PC-9 (cell line): ENCODE data around the gene ZNF93. TPM values are rescaled to one million over a fixed set of nuclear protein-coding genes. Genes with fewer than 3 reads are reported as not detected.
"Not testable (repeated sequence)": the region's sequence is repeated elsewhere in the genome, so short reads cannot be mapped to it uniquely, and the experiment has no call there.

Source experiments
- BruUV-seq: library from RNA; stranded (reverse); fragments of 400-500 nt; replicated peaks from 2 replicates; lab custom pipeline; 2021; lab: Mats Ljungman, UMichigan
- CTCF ChIA-PET: fragments of 300-600 bp; sonication (Branson Sonifier 250); formaldehyde crosslinking; loops from one replicate; lab custom pipeline; 2022; ENCODE audit warnings: antibody characterized with exemption; lab: Charles Lee
- POLR2A ChIA-PET: fragments of 300-600 bp; sonication (Branson Sonifier 250); formaldehyde crosslinking; loops from one replicate; lab custom pipeline; 2022; ENCODE audit warnings: antibody characterized with exemption; ENCODE audit not compliant: unreplicated experiment; lab: Charles Lee
- DNase-seq, 2 experiments: peaks; one replicate each; pipeline versions ENCODE4 v3.0.0 to v3.0.0-alpha.2; 2015 to 2022; ENCODE audit warnings: mixed read lengths in 1 of 2
- H2AFZ ChIP-seq: fragments of 200-600 bp; sonication (generic); 2 replicates; pipeline ENCODE4 v1.8.1; 2017; ENCODE audit warnings: antibody characterized with exemption
- H3F3A ChIP-seq: fragments of 200-600 bp; sonication (generic); 2 replicates; pipeline ENCODE4 v1.8.1; 2017; ENCODE audit warnings: antibody characterized with exemption, mild to moderate bottlenecking, low read depth; ENCODE audit not compliant: insufficient read depth
- H3K27ac ChIP-seq: fragments of 200-600 bp; sonication (generic); 2 replicates; pipeline ENCODE4 v1.6.1; 2016; ENCODE audit warnings: mixed run types
- H3K27me3 ChIP-seq: fragments of 200-600 bp; sonication (generic); 2 replicates; pipeline ENCODE4 v1.6.1; 2016; ENCODE audit warnings: low read depth, mixed run types; ENCODE audit not compliant: insufficient read depth
- H3K36me3 ChIP-seq: fragments of 200-600 bp; sonication (generic); 2 replicates; pipeline ENCODE4 v1.6.1; 2016; ENCODE audit warnings: low read depth, mixed run types
- H3K4me1 ChIP-seq: fragments of 200-600 bp; sonication (generic); replicated peaks from 2 replicates; pipeline ENCODE4 v1.6.1; 2016; ENCODE audit warnings: mixed run types; ENCODE audit not compliant: insufficient read depth
- H3K4me2 ChIP-seq: fragments of 200-600 bp; sonication (generic); 2 replicates; pipeline ENCODE4 v1.6.1; 2017; ENCODE audit warnings: mixed run types
- H3K4me3 ChIP-seq: fragments of 200-600 bp; sonication (generic); 2 replicates; pipeline ENCODE4 v1.6.1; 2016; ENCODE audit warnings: mixed run types
- H3K79me2 ChIP-seq: fragments of 200-600 bp; sonication (generic); 2 replicates; pipeline ENCODE4 v1.6.1; 2017; ENCODE audit warnings: low read depth, mixed run types
- H3K9me2 ChIP-seq: fragments of 200-600 bp; sonication (generic); 2 replicates; pipeline ENCODE4 v1.8.1; 2017; ENCODE audit warnings: mild to moderate bottlenecking; ENCODE audit not compliant: insufficient read depth
- H3K9me3 ChIP-seq: fragments of 200-600 bp; sonication (generic); 2 replicates; pipeline ENCODE4 v1.8.1; 2016; ENCODE audit warnings: low read depth; ENCODE audit not compliant: insufficient read depth
- H4K20me1 ChIP-seq: fragments of 200-600 bp; sonication (generic); 2 replicates; pipeline ENCODE4 v1.8.1; 2017; ENCODE audit not compliant: insufficient read depth
- CTCF ChIP-seq: fragments of 200-600 bp; sonication (generic); conservative IDR thresholded peaks from 2 replicates; pipeline ENCODE4 v1.6.1; 2017; ENCODE audit warnings: mixed run types, antibody characterized with exemption, mild to moderate bottlenecking, moderate library complexity
- EZH2 ChIP-seq: fragments of 200-600 bp; sonication (generic); IDR thresholded peaks from 2 replicates; pipeline ENCODE4 v1.8.0; 2017; ENCODE audit warnings: antibody characterized with exemption, low read depth
- intact Hi-C: fragments of 100-400 bp; cut with micrococcal nuclease; formaldehyde crosslinking; loops from one replicate; pipeline ENCODE4 v1.10.0; 2022; ENCODE audit not compliant: unreplicated experiment
- total RNA-seq: library from RNA; stranded (reverse); gene quantifications from 2 replicates; pipeline ENCODE4 v1.2.3, GENCODE V29; 2021

The ZNF93 gene
- total RNA-seq, 1 experiment from 2014 or later, result 4.1 TPM

DNA sequence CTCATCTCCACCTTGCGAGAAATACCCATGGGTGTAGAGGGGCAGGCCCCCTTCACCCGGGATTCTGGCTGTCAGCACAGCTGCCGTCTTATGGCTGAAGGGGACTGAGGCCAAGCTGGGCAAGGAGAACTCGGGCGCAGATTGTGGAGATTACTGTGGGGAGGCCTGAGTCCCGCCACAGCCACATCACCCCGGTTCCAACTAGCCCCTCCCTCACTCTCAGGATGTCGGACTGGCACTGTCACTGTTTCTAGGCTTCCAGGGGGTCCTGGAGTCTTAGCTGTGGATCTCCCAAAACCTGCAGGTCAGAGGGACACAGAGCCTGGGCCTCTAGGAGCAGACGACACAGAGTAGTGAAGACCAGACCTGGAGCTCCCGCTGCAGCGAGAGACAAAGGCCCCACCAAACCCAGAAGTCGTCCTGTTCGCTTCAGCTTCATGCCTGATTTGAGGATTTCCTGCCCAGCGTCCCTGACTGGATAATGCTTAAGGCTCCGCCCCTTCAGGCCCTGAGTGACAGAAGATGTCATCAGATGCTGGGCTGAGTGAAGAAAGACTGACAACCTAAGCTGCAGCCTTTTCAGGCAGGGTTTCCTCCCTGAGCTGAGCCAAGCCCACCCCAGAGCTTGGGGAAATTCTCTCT lies 55.8 kb downstream of the ZNF93 start:
- intact Hi-C loops, result loop anchor here (10.0 kb wide), 1 partner anchor 312 kb away; the partner anchor contains the start of gene GMIP
- H2AFZ ChIP-seq, result no peak overlapping the region
- no peaks in the 10 kb centered on the region for H4K20me1 ChIP-seq
- ChIA-PET POLR2A (no interaction called here), CTCF (no interaction called here)
- no peak overlapping the region for H3K4me3 ChIP-seq
- no peak for DNase-seq
- no peak overlapping the region for H3K27ac ChIP-seq
- TF ChIP-seq EZH2, result no peak
- no peak for TF ChIP-seq CTCF
- H3K9me2 ChIP-seq, result no peaks in the 10 kb centered on the region
- no peaks in the 10 kb centered on the region for H3K36me3 ChIP-seq
- H3K9me3 ChIP-seq, result no peaks in the 10 kb centered on the region
- H3K4me2 ChIP-seq, result no peak overlapping the region
- BruUV-seq, result no TSS peak
- H3K79me2 ChIP-seq, result no peaks in the 10 kb centered on the region
- H3F3A ChIP-seq, result no peaks in the 10 kb centered on the region
- H3K4me1 ChIP-seq, result no peaks in the 10 kb centered on the region
- H3K27me3 ChIP-seq, result peaks cover 9% of the 10 kb centered on the region; the same call in 1 of the 2 replicates

DNA sequence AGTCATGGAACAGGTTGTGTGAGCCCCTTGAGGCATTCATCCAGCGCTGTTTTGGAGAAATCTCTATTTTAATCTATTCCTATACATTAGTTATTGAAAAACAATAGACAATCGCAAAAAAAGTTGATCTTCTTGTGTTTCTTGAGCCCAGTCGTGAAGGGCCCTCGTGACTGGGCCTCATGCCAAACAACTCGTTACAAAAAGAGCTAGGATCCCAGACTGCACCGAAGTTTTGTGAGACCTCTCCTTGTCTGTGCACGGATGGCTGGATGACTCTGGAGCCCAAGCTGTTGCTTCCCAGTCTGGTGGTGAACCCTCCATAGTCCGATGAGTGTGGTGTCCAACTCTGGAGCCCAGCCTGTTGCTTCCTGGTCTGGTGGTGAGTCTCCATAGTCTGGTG lies 57.0 kb downstream of the ZNF93 start:
- POLR2A ChIA-PET, H3K4me3 ChIP-seq, H4K20me1 ChIP-seq, H3K9me2 ChIP-seq, H3K4me1 ChIP-seq, DNase-seq, H2AFZ ChIP-seq, H3K4me2 ChIP-seq, H3F3A ChIP-seq, H3K27me3 ChIP-seq, H3K9me3 ChIP-seq, BruUV-seq, H3K36me3 ChIP-seq, CTCF ChIA-PET, H3K79me2 ChIP-seq, H3K27ac ChIP-seq: not testable (repeated sequence)
- intact Hi-C loops, result loop anchor here (10.0 kb wide), 1 partner anchor 313 kb away; the partner anchor contains the start of gene GMIP

DNA sequence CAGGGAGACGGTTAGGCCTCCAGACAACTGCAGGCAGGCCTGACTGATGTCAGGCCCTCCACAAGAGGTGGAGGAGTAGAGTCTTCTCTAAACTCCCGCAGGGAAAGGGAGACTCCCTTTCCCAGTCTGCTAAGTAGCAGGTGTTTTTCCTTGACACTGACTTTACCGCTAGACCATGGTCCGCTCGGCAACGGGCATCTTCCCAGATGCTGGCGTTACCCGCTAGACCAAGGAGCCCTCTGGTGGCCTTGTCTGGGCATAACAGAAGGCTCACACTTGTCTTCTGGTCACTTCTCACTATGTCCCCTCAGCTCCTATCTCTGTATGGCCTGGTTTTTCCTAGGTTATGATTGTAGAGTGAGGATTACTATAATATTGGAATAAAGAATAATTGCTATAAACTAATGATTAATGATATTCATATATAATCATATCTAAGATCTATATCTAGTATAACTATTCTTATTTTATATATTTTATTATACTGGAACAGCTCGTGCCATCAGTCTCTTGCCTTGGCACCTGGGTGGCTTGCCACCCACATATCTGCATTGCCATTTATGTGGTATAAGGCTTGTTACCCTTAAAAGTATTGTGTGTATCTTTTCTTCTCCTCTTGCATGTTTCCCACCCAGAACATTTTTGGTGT lies 58.5 kb downstream of the ZNF93 start:
- CTCF ChIA-PET, result interaction anchor here (0.6 kb wide), 1 partner anchor 312 kb away, joined by 6 read pairs; no protein-coding TSS in a partner anchor
- H3K79me2 ChIP-seq, H3K4me3 ChIP-seq, H3K9me3 ChIP-seq, H2AFZ ChIP-seq, H3F3A ChIP-seq, H4K20me1 ChIP-seq, H3K27ac ChIP-seq, H3K36me3 ChIP-seq, H3K9me2 ChIP-seq, H3K4me1 ChIP-seq, BruUV-seq, H3K27me3 ChIP-seq, POLR2A ChIA-PET: not testable (repeated sequence)
- peak; percentile 82 for TF ChIP-seq CTCF
- peak overlapping the region; percentile 15; the same call in 1 of the 2 replicates for H3K4me2 ChIP-seq
- intact Hi-C loops, result loop anchor here (10.0 kb wide), 1 partner anchor 314 kb away; the partner anchor contains the start of gene GMIP
- DNase-seq, result peak in 1 of 2 experiments; percentile 57
